Panc1 (cell line): Measurements from ENCODE around the gene MAP1A. TPM values are rescaled to one million over a fixed set of nuclear protein-coding genes. Genes with fewer than 3 reads are reported as not detected.

ENCODE experiments used
- ATAC-seq: fragments of 200-7000 bp; cut with Tn5 transposase; 2 replicates; pipeline ENCODE4 v1.9.1; 2020; ENCODE audit warnings: mild to moderate bottlenecking, moderate library complexity
- BruUV-seq: library from RNA; stranded (reverse); fragments of 400-500 nt; replicated peaks from 2 replicates; lab custom pipeline; 2021; lab: Mats Ljungman, UMichigan
- CTCF ChIA-PET: fragments of 300-600 bp; sonication (Branson Sonifier 250); formaldehyde crosslinking; loops from one replicate; lab custom pipeline; 2022; ENCODE audit warnings: antibody characterized with exemption; lab: Charles Lee
- POLR2A ChIA-PET: fragments of 300-600 bp; sonication (Branson Sonifier 250); formaldehyde crosslinking; loops from one replicate; lab custom pipeline; 2022; ENCODE audit warnings: antibody characterized with exemption; lab: Charles Lee
- DNase-seq: peaks from one replicate; pipeline ENCODE4 v3.0.0-alpha.2; 2010; ENCODE audit warnings: low read depth, low spot score
- H3K27ac ChIP-seq: 2 replicates; pipeline ENCODE4 v1.5.1; 2011; ENCODE audit warnings: mild to moderate bottlenecking, low read length, inconsistent platforms
- H3K27me3 ChIP-seq: fragments of 200-500 bp; sonication (Bioruptor generic); 2 replicates; pipeline ENCODE4 v1.6.0; 2014; ENCODE audit warnings: low read length, inconsistent platforms; ENCODE audit not compliant: control insufficient read depth, insufficient read depth
- H3K36me3 ChIP-seq: fragments of 200-500 bp; sonication (Bioruptor generic); 2 replicates; pipeline ENCODE4 v1.5.1; 2014; ENCODE audit warnings: inconsistent platforms, mild to moderate bottlenecking, low read length, moderate library complexity; ENCODE audit not compliant: control insufficient read depth, insufficient read depth
- H3K4me1 ChIP-seq: 2 replicates; pipeline ENCODE4 v1.5.1; 2011; ENCODE audit warnings: inconsistent platforms, mild to moderate bottlenecking, low read length, moderate library complexity; ENCODE audit not compliant: control insufficient read depth, insufficient read depth
- H3K4me3 ChIP-seq, 2 experiments: 2 replicates each; pipeline ENCODE4 v1.5.1; 2011 to 2012; ENCODE audit warnings: low read depth in 2 of 2, low read length in 2 of 2, mild to moderate bottlenecking in 2 of 2, inconsistent platforms in 1 of 2, moderate library complexity in 1 of 2
- H3K9me3 ChIP-seq: fragments of 200-500 bp; sonication (Bioruptor generic); 2 replicates; pipeline ENCODE4 v1.5.1; 2014; ENCODE audit warnings: low read depth, mild to moderate bottlenecking, inconsistent platforms, low read length, moderate library complexity; ENCODE audit not compliant: control insufficient read depth, insufficient read depth
- CTCF ChIP-seq: fragments of 450-650 bp; IDR thresholded peaks from 2 replicates; pipeline ENCODE4 v1.5.1; 2017; ENCODE audit warnings: mild to moderate bottlenecking
- POLR2AphosphoS5 ChIP-seq: IDR thresholded peaks from 2 replicates; pipeline ENCODE4 v1.6.1; 2012; ENCODE audit warnings: mild to moderate bottlenecking, low read depth, low read length, moderate library complexity
- REST ChIP-seq, 2 experiments: IDR thresholded peaks; 2 replicates each; pipeline ENCODE4 v1.6.1; 2011 to 2012; ENCODE audit warnings: low read depth in 2 of 2, control low read depth in 1 of 2, low read length in 1 of 2, mild to moderate bottlenecking in 1 of 2, moderate library complexity in 1 of 2; ENCODE audit not compliant: insufficient read depth in 1 of 2
- SIN3A ChIP-seq: IDR thresholded peaks from 2 replicates; pipeline ENCODE4 v1.6.1; 2012; ENCODE audit warnings: low read depth, mild to moderate bottlenecking, low read length, moderate library complexity, borderline replicate concordance; ENCODE audit not compliant: insufficient read depth
- TCF7L2 ChIP-seq: IDR thresholded peaks from 2 replicates; pipeline ENCODE4 v1.6.1; 2011; ENCODE audit warnings: mild to moderate bottlenecking, low read depth, low read length, inconsistent platforms
- in situ Hi-C: cut with HindIII; loops from 2 replicates; pipeline ENCODE4 v1.10.0; 2016; ENCODE audit warnings: low sequenced_read_pairs, low pct_unique_long_range_greater_than_20kb
- intact Hi-C: fragments of 100-400 bp; cut with micrococcal nuclease; formaldehyde crosslinking; loops from one replicate; pipeline ENCODE4 v1.10.0; 2022; ENCODE audit not compliant: unreplicated experiment
- total RNA-seq: library from RNA; stranded (reverse); gene quantifications from one replicate; pipeline ENCODE4 v1.2.1, GENCODE V29; 2021; ENCODE audit not compliant: unreplicated experiment

The MAP1A gene
- total RNA-seq, 1 experiment from 2014 or later = 1.6 TPM

GRCh38 chr15:43538091-43538490 lies 20.7 kb downstream of the MAP1A start:
- ChIA-PET CTCF (no interaction called here), POLR2A (no interaction called here)
- no TSS peak for BruUV-seq
- Histone ChIP-seq H3K27me3 (no peaks in the 10 kb centered on the region), H3K9me3 (no peaks in the 10 kb centered on the region), H3K4me3 (no peak overlapping the region), H3K36me3 (no peaks in the 10 kb centered on the region), H3K4me1 (no peaks in the 10 kb centered on the region), H3K27ac (no peak overlapping the region)
- in situ Hi-C loops = no loop called here
- ATAC-seq (no peak), DNase-seq (no peak)
- TF ChIP-seq POLR2AphosphoS5 (no peak), CTCF (no peak), SIN3A (no peak), TCF7L2 (no peak), REST (IDR thresholded peaks at IDR 0.05; ENCODE audit: insufficient read depth in 1 of 2, low read depth in 2 of 2, low read length in 1 of 2) (no peak)
- intact Hi-C loops = no loop called here

GRCh38 chr15:43541785-43542184 lies 24.4 kb downstream of the MAP1A start:
- ATAC-seq = no peak
- H3K27me3 ChIP-seq = no peaks in the 10 kb centered on the region
- H3K4me1 ChIP-seq = no peaks in the 10 kb centered on the region
- no peak overlapping the region for H3K4me3 ChIP-seq
- H3K9me3 ChIP-seq = 0 out of 2 replicates have a peak, but pooled peaks cover 4% of the 10 kb centered on the region
- TF ChIP-seq REST (IDR thresholded peaks at IDR 0.05; ENCODE audit: insufficient read depth in 1 of 2, low read depth in 2 of 2, low read length in 1 of 2) (no peak), TCF7L2 (no peak), SIN3A (no peak), CTCF (no peak), POLR2AphosphoS5 (no peak)
- ChIA-PET CTCF (interaction anchor here (0.6 to 0.7 kb wide), 2 partner anchors 27 to 107 kb away, joined by 3 to 6 read pairs; no protein-coding TSS in a partner anchor), POLR2A (no interaction called here)
- BruUV-seq = no TSS peak
- no peaks in the 10 kb centered on the region for H3K36me3 ChIP-seq
- intact Hi-C loops (no loop called here), in situ Hi-C loops (no loop called here)
- no peak overlapping the region; the same call in 1 of the 2 replicates for H3K27ac ChIP-seq
- no peak for DNase-seq
